Ishikawa (cell line): ENCODE results near the gene CCDC69.

ENCODE experiments used
- CEBPB ChIP-seq: IDR thresholded peaks from 2 replicates; pipeline ENCODE4 v1.6.1; 2012
- EGR1 ChIP-seq: IDR thresholded peaks from 2 replicates; pipeline ENCODE4 v1.6.1; 2012
- EP300 ChIP-seq: IDR thresholded peaks from 2 replicates; pipeline ENCODE4 v1.6.1; 2012; ENCODE audit warnings: borderline replicate concordance
- FOXM1 ChIP-seq: IDR thresholded peaks from 2 replicates; pipeline ENCODE4 v1.6.1; 2012; ENCODE audit warnings: low read depth, borderline replicate concordance
- NFIC ChIP-seq: IDR thresholded peaks from 2 replicates; pipeline ENCODE4 v1.6.1; 2012
- RAD21 ChIP-seq: IDR thresholded peaks from 2 replicates; pipeline ENCODE4 v1.6.1; 2012; ENCODE audit warnings: low read depth
- TAF1 ChIP-seq: IDR thresholded peaks from 2 replicates; pipeline ENCODE4 v1.6.1; 2012; ENCODE audit warnings: low read depth, mild to moderate bottlenecking
- TCF12 ChIP-seq: IDR thresholded peaks from 2 replicates; pipeline ENCODE4 v1.6.1; 2012; ENCODE audit warnings: low read depth
- TEAD4 ChIP-seq: IDR thresholded peaks from 2 replicates; pipeline ENCODE4 v1.6.1; 2012
- YY1 ChIP-seq: IDR thresholded peaks from 2 replicates; pipeline ENCODE4 v1.6.1; 2012; ENCODE audit warnings: low read depth
- TF ChIP-seq, protein P1 (sequence below): IDR thresholded peaks from 2 replicates; pipeline ENCODE4 v1.6.1; 2012
- TF ChIP-seq, protein P2 (sequence below): IDR thresholded peaks from 2 replicates; pipeline ENCODE4 v1.6.1; 2012; ENCODE audit warnings: low read depth, mild to moderate bottlenecking

DNA sequence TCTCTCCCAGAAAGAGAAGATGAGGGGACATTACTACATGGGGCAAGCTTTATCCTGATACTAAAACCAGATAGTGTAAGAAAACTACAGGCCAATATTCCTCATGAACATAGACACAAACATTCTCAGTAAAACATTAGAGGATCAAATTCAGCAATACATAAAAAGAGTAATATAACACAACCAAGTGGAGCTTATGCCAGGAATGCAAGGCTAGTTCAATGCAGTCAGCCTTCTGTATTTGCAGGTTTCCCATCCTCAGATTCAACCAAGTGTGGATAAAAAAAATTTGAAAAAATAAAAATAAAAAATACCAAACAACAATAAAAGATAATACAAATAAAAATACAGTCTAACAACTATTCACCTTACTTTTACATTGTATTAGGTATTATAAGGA, 31.3 kb downstream of the CCDC69 start:
- TF ChIP-seq TAF1 (no peak), NFIC (no peak), RAD21 (no peak), CEBPB (no peak), TCF12 (no peak), YY1 (no peak), EP300 (no peak), FOXM1 (no peak), EGR1 (no peak), TEAD4 (no peak)
- TF ChIP-seq, protein P1, sequence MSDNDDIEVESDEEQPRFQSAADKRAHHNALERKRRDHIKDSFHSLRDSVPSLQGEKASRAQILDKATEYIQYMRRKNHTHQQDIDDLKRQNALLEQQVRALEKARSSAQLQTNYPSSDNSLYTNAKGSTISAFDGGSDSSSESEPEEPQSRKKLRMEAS: no peak
- TF ChIP-seq, protein P2, sequence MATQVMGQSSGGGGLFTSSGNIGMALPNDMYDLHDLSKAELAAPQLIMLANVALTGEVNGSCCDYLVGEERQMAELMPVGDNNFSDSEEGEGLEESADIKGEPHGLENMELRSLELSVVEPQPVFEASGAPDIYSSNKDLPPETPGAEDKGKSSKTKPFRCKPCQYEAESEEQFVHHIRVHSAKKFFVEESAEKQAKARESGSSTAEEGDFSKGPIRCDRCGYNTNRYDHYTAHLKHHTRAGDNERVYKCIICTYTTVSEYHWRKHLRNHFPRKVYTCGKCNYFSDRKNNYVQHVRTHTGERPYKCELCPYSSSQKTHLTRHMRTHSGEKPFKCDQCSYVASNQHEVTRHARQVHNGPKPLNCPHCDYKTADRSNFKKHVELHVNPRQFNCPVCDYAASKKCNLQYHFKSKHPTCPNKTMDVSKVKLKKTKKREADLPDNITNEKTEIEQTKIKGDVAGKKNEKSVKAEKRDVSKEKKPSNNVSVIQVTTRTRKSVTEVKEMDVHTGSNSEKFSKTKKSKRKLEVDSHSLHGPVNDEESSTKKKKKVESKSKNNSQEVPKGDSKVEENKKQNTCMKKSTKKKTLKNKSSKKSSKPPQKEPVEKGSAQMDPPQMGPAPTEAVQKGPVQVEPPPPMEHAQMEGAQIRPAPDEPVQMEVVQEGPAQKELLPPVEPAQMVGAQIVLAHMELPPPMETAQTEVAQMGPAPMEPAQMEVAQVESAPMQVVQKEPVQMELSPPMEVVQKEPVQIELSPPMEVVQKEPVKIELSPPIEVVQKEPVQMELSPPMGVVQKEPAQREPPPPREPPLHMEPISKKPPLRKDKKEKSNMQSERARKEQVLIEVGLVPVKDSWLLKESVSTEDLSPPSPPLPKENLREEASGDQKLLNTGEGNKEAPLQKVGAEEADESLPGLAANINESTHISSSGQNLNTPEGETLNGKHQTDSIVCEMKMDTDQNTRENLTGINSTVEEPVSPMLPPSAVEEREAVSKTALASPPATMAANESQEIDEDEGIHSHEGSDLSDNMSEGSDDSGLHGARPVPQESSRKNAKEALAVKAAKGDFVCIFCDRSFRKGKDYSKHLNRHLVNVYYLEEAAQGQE: no peak
